ENCODE data around the gene GAR1. TPM values are rescaled to one million over a fixed set of nuclear protein-coding genes. Genes with fewer than 3 reads are reported as not detected.

The GAR1 gene
- 2.7 and 3.7 TPM in 2 replicates for total RNA-seq

DNA sequence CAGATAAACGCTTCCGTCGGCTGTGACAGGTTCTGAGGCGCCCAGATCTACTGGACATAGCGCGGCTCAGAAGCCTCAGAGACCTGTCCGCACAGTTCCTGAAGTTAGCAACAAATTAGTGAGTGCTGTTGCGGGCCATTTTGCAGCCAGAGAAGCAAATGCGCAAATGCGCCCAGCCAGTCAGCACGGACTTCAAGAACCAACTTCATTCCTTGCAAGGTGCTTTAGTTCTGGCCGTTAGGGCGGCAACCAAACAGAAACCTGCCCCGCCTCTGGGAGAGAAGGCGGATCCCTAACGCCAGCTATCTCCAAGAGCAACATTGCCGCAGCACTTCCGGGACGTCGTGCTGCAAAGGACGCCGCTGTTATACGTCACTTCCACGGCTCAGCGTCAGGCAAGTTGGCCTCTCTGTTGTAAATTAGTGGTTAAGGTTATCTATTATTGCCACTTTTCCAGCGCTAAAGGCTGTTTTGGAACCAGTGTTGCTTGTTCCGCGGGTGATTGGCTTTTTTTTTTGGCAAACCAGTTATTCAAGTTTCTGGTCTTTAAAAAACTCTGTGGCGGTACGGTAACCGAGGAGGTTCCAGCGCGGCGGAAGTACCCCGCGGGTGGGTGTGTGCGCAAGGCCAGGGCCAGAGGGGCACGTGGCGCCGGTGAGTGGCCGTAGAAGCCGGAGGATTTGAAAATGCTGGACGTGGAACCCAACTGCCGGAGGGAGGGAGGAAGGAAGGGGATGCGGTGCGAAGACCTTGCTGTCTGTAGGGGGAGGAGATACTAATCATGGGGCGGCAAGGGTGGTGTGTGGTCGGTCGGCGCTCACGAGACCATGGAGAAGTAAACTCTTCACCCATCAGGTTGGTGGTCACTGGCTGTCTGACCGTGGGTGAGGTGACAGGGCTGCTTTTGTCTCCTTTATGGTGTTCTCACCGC, at the start of gene GAR1:
Gene GAR1, plus strand, starts transcription at position 612 of the 931 bp plus-strand sequence. CDS start 403 bp downstream, outside the sequence.

DNA sequence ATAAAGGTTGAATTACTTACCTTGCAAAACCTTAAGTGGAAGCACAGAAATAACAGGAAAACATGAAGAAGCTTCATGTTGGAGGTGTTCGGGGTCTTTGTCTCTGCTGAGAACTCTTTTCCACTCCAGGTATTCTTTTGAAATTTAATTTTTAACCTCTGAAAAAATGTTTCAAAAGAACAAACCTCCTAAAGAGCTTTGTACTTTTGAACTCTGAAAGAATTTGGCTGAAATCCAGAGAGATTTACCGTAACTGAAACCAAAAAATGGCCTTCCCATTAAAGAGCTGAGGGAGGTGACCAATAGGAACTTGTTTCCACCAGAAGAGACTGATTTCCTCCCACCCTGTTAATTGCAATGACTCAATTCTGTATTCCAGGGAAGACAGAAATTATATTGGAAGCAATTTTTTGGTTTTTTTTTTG, 13.7 kb upstream of the GAR1 start, which contains the start of gene CFI:
Gene CFI, minus strand, starts transcription at position 105 of the 425 bp plus-strand sequence. Its CDS starts 28 bp downstream, at position 77.

DNA sequence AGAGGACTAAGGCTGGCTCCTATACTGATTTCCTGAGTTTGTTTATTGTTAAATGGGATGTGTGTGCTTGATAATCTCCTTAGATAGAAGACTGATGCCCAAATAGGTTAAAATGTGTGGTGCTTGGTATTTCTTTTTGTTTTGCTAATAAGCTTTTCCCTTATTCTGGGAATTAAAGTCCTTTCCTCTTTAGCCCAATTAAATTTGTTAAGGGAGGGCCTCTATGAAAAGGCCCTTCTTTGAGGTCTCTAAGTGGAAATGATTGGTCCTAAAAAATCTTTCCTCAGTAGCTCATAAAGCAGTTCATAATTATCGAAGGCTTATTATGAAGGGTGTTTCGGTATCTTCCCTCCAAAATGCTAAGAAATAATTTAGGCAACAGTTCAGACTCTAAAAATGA, 12.1 kb downstream of the GAR1 start, which contains the start of gene RRH:
Gene RRH, plus strand, starts transcription at position 301 of the 400 bp plus-strand sequence. Its CDS starts 56 bp downstream, at position 357.

DNA sequence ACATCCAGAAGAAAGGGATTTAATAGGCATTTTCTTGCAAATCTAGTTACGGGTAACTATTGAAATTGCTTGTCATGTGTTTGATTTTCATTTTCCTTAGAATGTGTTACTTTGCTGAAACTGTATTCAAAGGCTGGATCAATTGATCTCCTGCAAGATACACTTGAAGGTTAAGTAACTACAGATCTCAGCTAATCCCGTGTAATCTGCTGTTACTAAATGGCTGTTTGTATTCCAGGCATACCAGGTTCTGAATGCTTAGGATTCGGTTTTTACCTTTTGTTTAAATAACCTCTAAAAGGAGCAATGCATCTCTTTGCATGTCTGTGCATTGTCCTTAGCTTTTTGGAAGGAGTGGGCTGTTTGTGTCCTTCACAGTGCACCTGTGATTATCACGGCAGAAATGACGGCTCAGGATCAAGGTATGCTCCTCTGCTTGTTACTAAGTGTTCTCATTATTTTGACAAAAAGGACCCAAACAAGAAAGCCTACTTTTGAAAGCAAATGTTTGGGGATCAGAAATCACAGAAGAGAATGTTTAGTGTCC, 32.4 kb downstream of the GAR1 start, which contains the start of gene LRIT3:
Gene LRIT3, plus strand, starts transcription at position 212 of the 547 bp plus-strand sequence. Its CDS starts 95 bp downstream, at position 307.

Other genes starting within 250 kb of the GAR1 start
- gene CASP6, start 112.3 kb upstream of the GAR1 start, total RNA-seq = 44.2 and 59.6 TPM in 2 replicates
- gene PLA2G12A, start 85.7 kb upstream of the GAR1 start, total RNA-seq = 9.3 and 9.5 TPM in 2 replicates
- gene CFI, start 13.8 kb upstream of the GAR1 start, total RNA-seq = 27.3 and 45.5 TPM in 2 replicates
- not detected in 2 replicates for gene RRH, start 12.2 kb downstream of the GAR1 start, total RNA-seq
- not detected in 2 replicates for gene LRIT3, start 32.3 kb downstream of the GAR1 start, total RNA-seq
- gene EGF, start 97.1 kb downstream of the GAR1 start, total RNA-seq = 0.09 and 0.33 TPM in 2 replicates

Measured in dermis lymphatic vessel endothelial cell (primary cell).